Measurements from ENCODE around the gene UCHL5.
"Not testable (repeated sequence)": the region's sequence is repeated elsewhere in the genome, so short reads cannot be mapped to it uniquely, and the experiment has no call there.

UCHL5 gene

DNA sequence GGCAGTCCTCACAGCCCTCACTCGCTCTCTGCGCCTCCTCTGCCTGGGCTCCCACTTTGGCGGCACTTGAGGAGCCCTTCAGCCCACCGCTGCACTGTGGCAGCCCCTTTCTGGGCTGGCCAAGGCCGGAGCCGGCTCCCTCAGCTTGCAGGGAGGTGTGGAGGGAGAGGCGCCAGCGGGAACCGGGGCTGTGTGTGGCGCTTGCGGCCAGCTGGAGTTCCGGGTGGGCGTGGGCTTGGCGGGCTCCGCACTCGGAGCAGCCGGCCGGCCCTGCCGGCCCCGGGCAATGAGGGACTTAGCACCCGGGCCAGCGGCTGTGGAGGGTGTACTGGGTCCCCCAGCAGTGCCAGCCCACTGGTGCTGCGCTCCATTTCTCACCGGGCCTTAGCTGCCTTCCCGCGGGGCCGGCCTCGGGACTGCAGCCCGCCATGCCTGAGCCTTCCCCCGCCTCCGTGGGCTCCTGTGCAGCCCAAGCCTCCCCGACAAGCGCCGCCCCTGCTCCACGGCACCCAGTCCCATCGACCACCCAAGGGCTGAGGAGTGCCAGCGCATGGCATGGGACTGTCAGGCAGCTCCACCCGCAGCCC is 72.3 kb downstream of the UCHL5 start:
- not testable (repeated sequence) for H3K27ac ChIP-seq (ENCODE audit: low read depth, low read length); H3K4me1 ChIP-seq (ENCODE audit: control insufficient read depth in 1 of 2, insufficient read depth in 2 of 2, low read length in 2 of 2); H3K27me3 ChIP-seq (ENCODE audit: control insufficient read depth in 1 of 2, insufficient read depth in 2 of 2, low read length in 2 of 2); H3K4me3 ChIP-seq (ENCODE audit: low read depth in 1 of 2, low read length in 2 of 2); H3K36me3 ChIP-seq (ENCODE audit: control insufficient read depth in 1 of 2, insufficient read depth in 2 of 2, low read length in 2 of 2); H3K9ac ChIP-seq (ENCODE audit: low read depth in 1 of 2, low read length in 2 of 2); H3K9me3 ChIP-seq (ENCODE audit: control insufficient read depth in 1 of 2, low read length in 2 of 2)

GRCh38 chr1:192986110-192986747 is 72.9 kb downstream of the UCHL5 start:
- H3K36me3 ChIP-seq (ENCODE audit: control insufficient read depth in 1 of 2, insufficient read depth in 2 of 2, low read length in 2 of 2): no peaks in the 10 kb centered on the region
- no peaks in the 10 kb centered on the region for H3K9me3 ChIP-seq (ENCODE audit: control insufficient read depth in 1 of 2, low read length in 2 of 2)
- no peaks in the 10 kb centered on the region for H3K4me1 ChIP-seq (ENCODE audit: control insufficient read depth in 1 of 2, insufficient read depth in 2 of 2, low read length in 2 of 2)
- H3K27me3 ChIP-seq (ENCODE audit: control insufficient read depth in 1 of 2, insufficient read depth in 2 of 2, low read length in 2 of 2): no peaks in the 10 kb centered on the region
- no peak overlapping the region for H3K27ac ChIP-seq (ENCODE audit: low read depth, low read length)
- H3K9ac ChIP-seq (ENCODE audit: low read depth in 1 of 2, low read length in 2 of 2): no peak overlapping the region
- no peak overlapping the region for H3K4me3 ChIP-seq (ENCODE audit: low read depth in 1 of 2, low read length in 2 of 2)

- Histone ChIP-seq H3K4me1 (ENCODE audit: control insufficient read depth in 1 of 2, insufficient read depth in 2 of 2, low read length in 2 of 2) (no peaks in the 10 kb centered on the region), H3K9me3 (ENCODE audit: control insufficient read depth in 1 of 2, low read length in 2 of 2) (no peaks in the 10 kb centered on the region), H3K27ac (ENCODE audit: low read depth, low read length) (no peak overlapping the region), H3K36me3 (ENCODE audit: control insufficient read depth in 1 of 2, insufficient read depth in 2 of 2, low read length in 2 of 2) (no peaks in the 10 kb centered on the region), H3K4me3 (ENCODE audit: low read depth in 1 of 2, low read length in 2 of 2) (no peak overlapping the region), H3K9ac (ENCODE audit: low read depth in 1 of 2, low read length in 2 of 2) (no peak overlapping the region), H3K27me3 (ENCODE audit: control insufficient read depth in 1 of 2, insufficient read depth in 2 of 2, low read length in 2 of 2) (no peaks in the 10 kb centered on the region)
Measured at GRCh38 chr1:192984080-192984479, 75.1 kb downstream of the UCHL5 start.

DNA sequence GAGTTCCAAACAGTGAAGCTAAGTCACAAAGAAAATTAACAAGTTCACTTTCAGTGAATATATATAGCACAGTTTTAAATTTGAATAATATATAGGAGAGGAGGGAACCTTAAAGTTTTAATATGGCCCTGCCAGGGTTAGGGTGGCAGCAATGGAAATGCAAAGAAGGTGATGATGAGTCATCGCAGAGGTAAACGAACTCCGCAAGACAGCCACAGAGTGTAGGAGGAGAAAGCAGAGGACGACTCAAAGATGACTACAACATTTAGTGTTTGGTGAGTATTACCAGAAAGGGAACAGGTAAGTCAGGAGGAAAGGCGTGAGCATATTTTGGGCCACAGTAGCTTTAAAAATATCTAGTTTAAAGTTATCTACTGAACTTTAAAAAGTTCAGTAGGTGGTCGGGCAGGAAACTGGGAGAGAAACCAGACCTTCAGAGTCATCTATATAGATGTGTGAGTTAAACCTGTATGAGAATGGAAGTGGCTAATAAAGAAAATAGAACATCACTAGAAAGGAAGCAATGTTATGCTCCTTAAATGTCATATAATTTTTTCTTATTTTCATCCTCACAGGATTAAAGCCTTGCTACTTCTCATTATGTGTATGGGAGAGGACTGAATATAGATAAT is 75.7 kb downstream of the UCHL5 start:
- Histone ChIP-seq H3K27me3 (ENCODE audit: control insufficient read depth in 1 of 2, insufficient read depth in 2 of 2, low read length in 2 of 2) (no peaks in the 10 kb centered on the region), H3K27ac (ENCODE audit: low read depth, low read length) (no peak overlapping the region), H3K9ac (ENCODE audit: low read depth in 1 of 2, low read length in 2 of 2) (no peak overlapping the region), H3K4me1 (ENCODE audit: control insufficient read depth in 1 of 2, insufficient read depth in 2 of 2, low read length in 2 of 2) (no peaks in the 10 kb centered on the region), H3K36me3 (ENCODE audit: control insufficient read depth in 1 of 2, insufficient read depth in 2 of 2, low read length in 2 of 2) (no peaks in the 10 kb centered on the region), H3K4me3 (ENCODE audit: low read depth in 1 of 2, low read length in 2 of 2) (no peak overlapping the region), H3K9me3 (ENCODE audit: control insufficient read depth in 1 of 2, low read length in 2 of 2) (no peaks in the 10 kb centered on the region)

DNA sequence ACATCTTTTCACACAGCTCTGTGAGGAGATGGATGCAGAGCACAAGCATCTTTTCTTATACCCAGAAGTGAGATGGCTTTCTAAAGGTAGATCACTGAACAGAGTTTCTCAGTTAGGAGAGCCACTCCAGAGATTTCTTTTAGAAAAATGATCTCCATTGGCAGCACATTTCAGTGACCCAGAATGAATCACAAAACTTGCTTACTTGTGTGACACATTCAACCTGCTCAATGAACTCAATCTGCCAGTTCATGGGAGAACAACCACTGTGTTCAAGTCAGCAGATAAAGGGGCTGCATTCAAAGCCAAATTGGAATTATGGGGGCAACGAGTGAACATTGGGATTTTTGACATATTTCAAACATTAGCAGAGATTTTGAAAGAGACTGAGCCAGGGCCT is 78.3 kb downstream of the UCHL5 start:
- Histone ChIP-seq H3K4me1 (ENCODE audit: control insufficient read depth in 1 of 2, insufficient read depth in 2 of 2, low read length in 2 of 2) (no peaks in the 10 kb centered on the region), H3K9me3 (ENCODE audit: control insufficient read depth in 1 of 2, low read length in 2 of 2) (no peaks in the 10 kb centered on the region), H3K9ac (ENCODE audit: low read depth in 1 of 2, low read length in 2 of 2) (no peak overlapping the region), H3K27ac (ENCODE audit: low read depth, low read length) (no peak overlapping the region), H3K36me3 (ENCODE audit: control insufficient read depth in 1 of 2, insufficient read depth in 2 of 2, low read length in 2 of 2) (no peaks in the 10 kb centered on the region), H3K27me3 (ENCODE audit: control insufficient read depth in 1 of 2, insufficient read depth in 2 of 2, low read length in 2 of 2) (no peaks in the 10 kb centered on the region), H3K4me3 (ENCODE audit: low read depth in 1 of 2, low read length in 2 of 2) (no peak overlapping the region)

DNA sequence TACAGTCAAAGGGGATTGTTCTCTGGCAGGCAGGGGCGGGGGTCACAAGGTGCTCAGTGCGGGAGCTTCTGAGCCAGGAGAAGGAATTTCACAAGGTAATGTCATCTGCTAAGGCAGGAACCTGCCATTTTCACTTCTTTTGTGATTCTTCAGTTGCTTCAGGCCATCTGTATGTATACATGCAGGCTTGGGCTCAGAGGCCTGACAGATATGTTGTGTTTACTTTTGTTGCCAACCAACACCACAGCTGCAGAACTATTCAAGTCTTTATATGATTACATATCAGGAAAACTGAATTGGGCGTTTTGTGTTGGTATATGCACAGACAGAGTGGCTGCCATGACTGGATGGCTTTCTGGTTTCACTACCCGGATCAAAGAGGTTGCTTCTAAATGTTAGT is 78.8 kb downstream of the UCHL5 start:
- H3K36me3 ChIP-seq (ENCODE audit: control insufficient read depth in 1 of 2, insufficient read depth in 2 of 2, low read length in 2 of 2): not testable (repeated sequence)

DNA sequence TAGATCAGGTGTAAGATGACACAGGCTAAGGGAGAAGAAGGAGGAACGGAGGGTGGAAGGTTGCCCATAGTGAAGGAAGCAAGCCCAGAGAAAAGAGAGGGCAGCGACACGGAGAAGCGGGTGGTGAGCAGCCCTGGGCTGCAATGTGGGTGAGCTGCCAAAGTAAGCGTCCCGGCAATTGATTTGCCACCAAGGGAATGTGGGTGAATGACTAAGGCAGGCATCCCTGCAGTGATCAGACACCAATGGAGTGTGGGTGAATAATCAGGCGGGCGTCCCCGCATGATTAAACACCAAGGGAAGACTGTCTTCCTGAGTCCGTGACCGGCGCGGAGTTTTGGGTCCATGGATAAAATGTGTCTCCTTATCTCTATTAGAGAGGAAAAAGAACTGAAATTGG is 79.6 kb downstream of the UCHL5 start:
- Histone ChIP-seq H3K9ac (ENCODE audit: low read depth in 1 of 2, low read length in 2 of 2) (no peak overlapping the region), H3K27ac (ENCODE audit: low read depth, low read length) (no peak overlapping the region), H3K9me3 (ENCODE audit: control insufficient read depth in 1 of 2, low read length in 2 of 2) (no peaks in the 10 kb centered on the region), H3K27me3 (ENCODE audit: control insufficient read depth in 1 of 2, insufficient read depth in 2 of 2, low read length in 2 of 2) (no peaks in the 10 kb centered on the region), H3K36me3 (ENCODE audit: control insufficient read depth in 1 of 2, insufficient read depth in 2 of 2, low read length in 2 of 2) (no peaks in the 10 kb centered on the region), H3K4me3 (ENCODE audit: low read depth in 1 of 2, low read length in 2 of 2) (no peak overlapping the region), H3K4me1 (ENCODE audit: control insufficient read depth in 1 of 2, insufficient read depth in 2 of 2, low read length in 2 of 2) (peaks cover 0 to 3% of the 10 kb centered on the region in 2 donors)

More for the DNA sequence above, 78.8 kb downstream of the UCHL5 start:
- not testable (repeated sequence) for H3K4me3 ChIP-seq (ENCODE audit: low read depth in 1 of 2, low read length in 2 of 2); H3K9ac ChIP-seq (ENCODE audit: low read depth in 1 of 2, low read length in 2 of 2); H3K27ac ChIP-seq (ENCODE audit: low read depth, low read length); H3K4me1 ChIP-seq (ENCODE audit: control insufficient read depth in 1 of 2, insufficient read depth in 2 of 2, low read length in 2 of 2); H3K27me3 ChIP-seq (ENCODE audit: control insufficient read depth in 1 of 2, insufficient read depth in 2 of 2, low read length in 2 of 2); H3K9me3 ChIP-seq (ENCODE audit: control insufficient read depth in 1 of 2, low read length in 2 of 2)

- Histone ChIP-seq H3K9ac (ENCODE audit: low read depth in 1 of 2, low read length in 2 of 2) (no peak overlapping the region), H3K36me3 (ENCODE audit: control insufficient read depth in 1 of 2, insufficient read depth in 2 of 2, low read length in 2 of 2) (no peaks in the 10 kb centered on the region), H3K4me1 (ENCODE audit: control insufficient read depth in 1 of 2, insufficient read depth in 2 of 2, low read length in 2 of 2) (peaks cover 0 to 6% of the 10 kb centered on the region in 2 donors)
Measured at GRCh38 chr1:192978195-192978710, 80.9 kb downstream of the UCHL5 start.

GRCh38 chr1:192977089-192977706 is 82.0 kb downstream of the UCHL5 start:
- H3K27ac ChIP-seq (ENCODE audit: low read depth, low read length): no peak overlapping the region
- H3K4me3 ChIP-seq (ENCODE audit: low read depth in 1 of 2, low read length in 2 of 2): no peak overlapping the region
- no peaks in the 10 kb centered on the region for H3K36me3 ChIP-seq (ENCODE audit: control insufficient read depth in 1 of 2, insufficient read depth in 2 of 2, low read length in 2 of 2)
- no peak overlapping the region for H3K9ac ChIP-seq (ENCODE audit: low read depth in 1 of 2, low read length in 2 of 2)
- H3K27me3 ChIP-seq (ENCODE audit: control insufficient read depth in 1 of 2, insufficient read depth in 2 of 2, low read length in 2 of 2): no peaks in the 10 kb centered on the region
- H3K4me1 ChIP-seq (ENCODE audit: control insufficient read depth in 1 of 2, insufficient read depth in 2 of 2, low read length in 2 of 2): peaks cover 0 to 6% of the 10 kb centered on the region in 2 donors
- H3K9me3 ChIP-seq (ENCODE audit: control insufficient read depth in 1 of 2, low read length in 2 of 2): no peaks in the 10 kb centered on the region

More at GRCh38 chr1:192978195-192978710, 80.9 kb downstream of the UCHL5 start:
- H3K4me3 ChIP-seq (ENCODE audit: low read depth in 1 of 2, low read length in 2 of 2): no peak overlapping the region
- no peak overlapping the region for H3K27ac ChIP-seq (ENCODE audit: low read depth, low read length)
- no peaks in the 10 kb centered on the region for H3K9me3 ChIP-seq (ENCODE audit: control insufficient read depth in 1 of 2, low read length in 2 of 2)
- no peaks in the 10 kb centered on the region for H3K27me3 ChIP-seq (ENCODE audit: control insufficient read depth in 1 of 2, insufficient read depth in 2 of 2, low read length in 2 of 2)

- peaks cover 0 to 7% of the 10 kb centered on the region in 2 donors for H3K4me1 ChIP-seq (ENCODE audit: control insufficient read depth in 1 of 2, insufficient read depth in 2 of 2, low read length in 2 of 2)
- no peak overlapping the region for H3K9ac ChIP-seq (ENCODE audit: low read depth in 1 of 2, low read length in 2 of 2)
- no peak overlapping the region for H3K27ac ChIP-seq (ENCODE audit: low read depth, low read length)
Measured at GRCh38 chr1:192976576-192976975, 82.6 kb downstream of the UCHL5 start.

More at GRCh38 chr1:192976576-192976975, 82.6 kb downstream of the UCHL5 start:
- no peaks in the 10 kb centered on the region for H3K36me3 ChIP-seq (ENCODE audit: control insufficient read depth in 1 of 2, insufficient read depth in 2 of 2, low read length in 2 of 2)
- H3K27me3 ChIP-seq (ENCODE audit: control insufficient read depth in 1 of 2, insufficient read depth in 2 of 2, low read length in 2 of 2): no peaks in the 10 kb centered on the region
- no peaks in the 10 kb centered on the region for H3K9me3 ChIP-seq (ENCODE audit: control insufficient read depth in 1 of 2, low read length in 2 of 2)
- no peak overlapping the region for H3K4me3 ChIP-seq (ENCODE audit: low read depth in 1 of 2, low read length in 2 of 2)
